HepG2 (cell line): ENCODE measurements around the gene MEX3D. TPM values are rescaled to one million over a fixed set of nuclear protein-coding genes. Genes with fewer than 3 reads are reported as not detected.

Source experiments
- ATAC-seq: fragments of 200-7000 bp; cut with Tn5 transposase; 3 replicates; pipeline ENCODE4 v1.9.1; 2020; ENCODE audit warnings: mild to moderate bottlenecking, moderate library complexity
- BruUV-seq: library from RNA; stranded (reverse); fragments of 400-500 nt; replicated peaks from 2 replicates; lab custom pipeline; 2021; lab: Mats Ljungman, UMichigan
- CTCF ChIA-PET: fragments of 300-600 bp; formaldehyde crosslinking; extraction: SDS; loops from one replicate; lab custom pipeline; 2021; ENCODE audit warnings: low total read pairs, inconsistent platforms, low intra/inter-chr PET ratio; lab: Yijun Ruan, JAX
- POLR2A ChIA-PET: fragments of 350-600 bp; sonication (Branson Sonifier 250); formaldehyde crosslinking; loops from one replicate; lab custom pipeline; 2020; ENCODE audit warnings: antibody characterized with exemption, inconsistent platforms; lab: Yijun Ruan, JAX
- DNase-seq: peaks from one replicate; pipeline ENCODE4 v3.0.0-alpha.2; 2015; ENCODE audit warnings: low spot score
- FAIRE-seq: peaks from 3 replicates; lab custom pipeline; 2011; peaks lifted over from hg19 to GRCh38; lab: Jason Lieb, UNC
- H2AFZ ChIP-seq: one replicate; pipeline ENCODE4 v1.6.1; 2011; ENCODE audit warnings: low read length, inconsistent platforms
- H3K27ac ChIP-seq: fragments of 300-600 bp; 3 replicates; pipeline ENCODE4 v1.8.0; 2011; ENCODE audit warnings: mixed run types, mild to moderate bottlenecking, mixed read lengths, low read length, inconsistent platforms; ENCODE audit not compliant: insufficient read depth; ENCODE audit errors: extremely low read length
- H3K27me3 ChIP-seq, 2 experiments: fragments of 200-600 bp in 1 of 2; 2 replicates in 1 of 2; 3 replicates in 1 of 2; pipeline versions ENCODE4 v1.6.0 to v1.8.0; 2011; ENCODE audit warnings: low read length in 2 of 2, mild to moderate bottlenecking in 2 of 2, moderate library complexity in 2 of 2, inconsistent platforms in 1 of 2; ENCODE audit not compliant: insufficient read depth in 2 of 2, control insufficient read depth in 1 of 2
- H3K36me3 ChIP-seq, 2 experiments: fragments of 200-600 bp in 1 of 2; replicated peaks in 1 of 2; 2 replicates in 1 of 2; 3 replicates in 1 of 2; pipeline versions ENCODE4 v1.5.1 to v1.8.0; 2011; ENCODE audit warnings: low read length in 2 of 2, inconsistent platforms in 1 of 2; ENCODE audit not compliant: insufficient read depth in 2 of 2, control insufficient read depth in 1 of 2
- H3K4me1 ChIP-seq: 2 replicates; pipeline ENCODE4 v1.5.1; 2012; ENCODE audit warnings: low read length, inconsistent platforms; ENCODE audit not compliant: insufficient read depth
- H3K4me2 ChIP-seq: 2 replicates; pipeline ENCODE4 v1.6.0; 2011; ENCODE audit warnings: low read depth, low read length, inconsistent platforms
- H3K4me3 ChIP-seq, 3 experiments: fragments of 200-600 bp in 1 of 3; sonication (generic), shearing (Covaris generic) in 1 of 3; replicated peaks in 1 of 3; 2 replicates each; pipeline ENCODE4 v1.5.1; 2011 to 2016; ENCODE audit warnings: low read length in 3 of 3, inconsistent platforms in 2 of 3, low read depth in 2 of 3, mild to moderate bottlenecking in 2 of 3, control low read depth in 1 of 3, mixed read lengths in 1 of 3; ENCODE audit not compliant: insufficient read depth in 1 of 3
- H3K79me2 ChIP-seq: one replicate; pipeline ENCODE4 v1.6.1; 2011; ENCODE audit warnings: low read length, inconsistent platforms; ENCODE audit not compliant: insufficient read depth
- H3K9ac ChIP-seq: 2 replicates; pipeline ENCODE4 v1.6.0; 2011; ENCODE audit warnings: mild to moderate bottlenecking, low read depth, low read length, inconsistent platforms; ENCODE audit not compliant: insufficient read depth
- H3K9me3 ChIP-seq: 2 replicates; pipeline ENCODE4 v1.5.1; 2012; ENCODE audit warnings: mild to moderate bottlenecking, low read length
- H4K20me1 ChIP-seq: 2 replicates; pipeline ENCODE4 v1.6.0; 2011; ENCODE audit warnings: inconsistent platforms, mild to moderate bottlenecking, low read length, moderate library complexity; ENCODE audit not compliant: insufficient read depth
- CREB3 ChIP-seq: sonication (generic); formaldehyde crosslinking; IDR thresholded peaks from 2 replicates; pipeline ENCODE4 v1.5.0; 2020; ENCODE audit warnings: missing genetic modification reagents
- KDM4B ChIP-seq: sonication (generic); formaldehyde crosslinking; IDR thresholded peaks from 2 replicates; pipeline ENCODE4 v1.4.0; 2020; ENCODE audit warnings: missing genetic modification reagents
- MEIS2 ChIP-seq: sonication (generic); formaldehyde crosslinking; IDR thresholded peaks from 2 replicates; pipeline ENCODE4 v1.9.0; 2021; ENCODE audit warnings: mild to moderate bottlenecking, missing genetic modification reagents
- MLLT10 ChIP-seq: sonication (generic); formaldehyde crosslinking; IDR thresholded peaks from 2 replicates; pipeline ENCODE4 v1.4.0; 2020; ENCODE audit warnings: missing genetic modification reagents
- PITX1 ChIP-seq: sonication (generic); formaldehyde crosslinking; IDR thresholded peaks from 2 replicates; pipeline ENCODE4 v1.5.1; 2020; ENCODE audit warnings: mild to moderate bottlenecking, missing genetic modification reagents
- REST ChIP-seq, 2 experiments: IDR thresholded peaks; 2 replicates each; pipeline ENCODE4 v1.6.1; 2011 to 2012; ENCODE audit warnings: low read length in 2 of 2, borderline replicate concordance in 1 of 2, low read depth in 1 of 2, mild to moderate bottlenecking in 1 of 2, moderate library complexity in 1 of 2
- ZBTB2 ChIP-seq: sonication (generic); formaldehyde crosslinking; IDR thresholded peaks from 2 replicates; pipeline ENCODE4 v1.8.0; 2022; ENCODE audit warnings: low read depth, missing genetic modification reagents
- ZFP62 ChIP-seq: sonication (generic); formaldehyde crosslinking; IDR thresholded peaks from 2 replicates; pipeline ENCODE4 v1.4.0; 2020; ENCODE audit warnings: missing genetic modification reagents
- ZNF678 ChIP-seq: sonication (generic); formaldehyde crosslinking; IDR thresholded peaks from 2 replicates; pipeline ENCODE4 v1.4.0; 2020; ENCODE audit warnings: mild to moderate bottlenecking, missing genetic modification reagents
- ZNF839 ChIP-seq: sonication (generic); formaldehyde crosslinking; IDR thresholded peaks from 2 replicates; pipeline ENCODE4 v1.4.0; 2020; ENCODE audit warnings: missing genetic modification reagents, mild to moderate bottlenecking, borderline replicate concordance
- WGBS: methylation state at CpG from one replicate; pipeline ENCODE4 v1.1.6; 2017; ENCODE audit warnings: low lambda C conversion rate; 5-methylcytosine and 5-hydroxymethylcytosine counted together
- in situ Hi-C: cut with HindIII; loops from 2 replicates; pipeline ENCODE4 v1.10.0; 2017; ENCODE audit warnings: low pct_unique_long_range_greater_than_20kb; ENCODE audit not compliant: extremely low pct_ligation_motif_present
- intact Hi-C: fragments of 100-400 bp; cut with micrococcal nuclease; formaldehyde crosslinking; loops from one replicate; pipeline ENCODE4 v1.10.0; 2022; ENCODE audit not compliant: unreplicated experiment
- polyA plus RNA-seq, 8 experiments: library from polyadenylated mRNA; depleted of rRNA in 3 of 8; stranded (reverse) in 7 of 8; unstranded in 1 of 8; fragments of >200 nt; fragmentation: Illumina TruSeq in 4 of 8; extraction: Trizol in 4 of 8; gene quantifications; 2 replicates each; pipeline versions ENCODE4 v1.2.1 to v1.2.3, GENCODE V29; 2011 to 2016; ENCODE audit warnings: low read depth in 4 of 8, missing spikeins in 1 of 8, mixed read lengths in 1 of 8; ENCODE audit not compliant: insufficient read depth in 1 of 8
- total RNA-seq, 5 experiments: library from RNA; depleted of rRNA; stranded (reverse); fragments of >200 nt; fragmentation: Illumina TruSeq; extraction: Trizol; gene quantifications; 2 replicates each; pipeline ENCODE4 v1.2.3, GENCODE V29; 2016; ENCODE audit warnings: low read depth in 1 of 5
- TF ChIP-seq, protein P1 (sequence below): sonication (generic); formaldehyde crosslinking; IDR thresholded peaks from 2 replicates; pipeline ENCODE4 v1.4.0; 2020; ENCODE audit warnings: mild to moderate bottlenecking, missing genetic modification reagents
- TF ChIP-seq, protein P2 (sequence below): sonication (generic); formaldehyde crosslinking; IDR thresholded peaks from 2 replicates; pipeline ENCODE4 v1.4.0; 2020; ENCODE audit warnings: missing genetic modification reagents

The MEX3D gene
- total and polyA plus RNA-seq, 2 of the 13 experiments (the other 11 are each of a cell fraction or from before 2014, with no cell fraction given) = 3.6 to 17.1 TPM

DNA sequence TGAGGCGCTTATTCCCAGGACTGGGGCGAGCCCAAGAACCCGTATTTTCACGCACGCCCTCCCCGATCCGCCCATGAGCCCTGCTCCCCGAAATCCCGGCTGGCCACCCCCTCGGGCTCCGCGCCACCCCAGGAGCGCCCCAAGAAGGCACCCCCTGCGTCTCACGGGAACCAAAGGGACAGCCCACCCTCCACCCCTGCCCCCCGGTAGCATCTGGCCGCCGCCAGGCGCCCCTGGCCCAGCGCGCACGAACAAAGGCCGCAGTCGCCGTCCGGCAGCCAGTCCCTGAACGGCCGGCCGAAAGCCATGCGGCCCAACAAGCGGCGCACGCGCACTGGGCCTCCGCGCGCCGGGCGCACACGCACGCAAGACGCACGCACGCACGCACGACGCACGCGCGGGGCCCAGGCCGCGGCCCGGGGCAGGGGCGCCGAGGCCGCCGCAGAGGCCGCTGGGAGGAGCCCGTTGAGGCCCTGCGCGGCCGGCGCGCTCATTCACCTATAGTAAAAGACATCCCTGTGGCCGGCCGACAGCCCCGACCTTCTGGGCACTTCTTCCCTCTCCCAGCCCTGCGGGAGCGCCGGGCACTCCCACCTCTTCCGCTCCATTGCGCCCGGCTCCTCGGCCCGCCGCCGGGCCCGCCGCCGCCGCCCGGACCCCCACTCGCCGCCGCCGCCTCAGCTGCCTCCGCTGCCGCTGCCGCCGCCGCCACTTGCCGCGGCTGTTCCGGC, 24.1 kb upstream of the MEX3D start:
- in situ Hi-C loops = no loop called here
- peak overlapping the region; percentile 99 for H3K27ac ChIP-seq
- ATAC-seq (peak; percentile 69), FAIRE-seq (no peak), DNase-seq (peak; percentile 78)
- BruUV-seq = no TSS peak
- CTCF ChIA-PET = no interaction called here
- POLR2A ChIA-PET = interaction anchor here (1.3 to 2.7 kb wide), 4 partner anchors 11 to 15 kb away, joined by 3 to 24 read pairs (median 22); partner anchors contain the start of gene UQCR11
- H3K9ac ChIP-seq = peak overlapping the region; percentile 100
- H2AFZ ChIP-seq = no peak overlapping the region
- H3K4me2 ChIP-seq = peak overlapping the region; percentile 95
- no peaks in the 10 kb centered on the region; a peak in 1 of 5 replicates for H3K27me3 ChIP-seq
- no peaks in the 10 kb centered on the region for H4K20me1 ChIP-seq
- H3K9me3 ChIP-seq = no peaks in the 10 kb centered on the region
- H3K4me1 ChIP-seq = peaks cover 48% of the 10 kb centered on the region
- intact Hi-C loops = loop anchor here (10.0 kb wide), 1 partner anchor 47 kb away; no protein-coding TSS in a partner anchor
- H3K79me2 ChIP-seq = peaks cover 35% of the 10 kb centered on the region
- peaks cover under 1 to 8% of the 10 kb centered on the region in 2 experiments; a peak in 4 of 5 replicates for H3K36me3 ChIP-seq
- H3K4me3 ChIP-seq = peak overlapping the region; percentile 72 to 90 (median 83)
- WGBS = no CpG with 5 or more reads among the region's 94 CpGs
- no peak for TF ChIP-seq PITX1 (CRISPR knock-in tag)
- peak; percentile 44; the same call in 1 of the 2 replicates for TF ChIP-seq ZNF839 (CRISPR knock-in tag)
- TF ChIP-seq, protein P1, sequence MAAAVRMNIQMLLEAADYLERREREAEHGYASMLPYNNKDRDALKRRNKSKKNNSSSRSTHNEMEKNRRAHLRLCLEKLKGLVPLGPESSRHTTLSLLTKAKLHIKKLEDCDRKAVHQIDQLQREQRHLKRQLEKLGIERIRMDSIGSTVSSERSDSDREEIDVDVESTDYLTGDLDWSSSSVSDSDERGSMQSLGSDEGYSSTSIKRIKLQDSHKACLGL (CRISPR knock-in tag) = peak; percentile 85
- TF ChIP-seq REST (IDR thresholded peaks at IDR 0.05; ENCODE audit: borderline replicate concordance in 1 of 2, low read depth in 1 of 2, low read length in 2 of 2) = no peak
- 0 out of 2 replicates have a peak, but pooled peaks have one; percentile 72 for TF ChIP-seq ZNF678 (CRISPR knock-in tag)
- peak; percentile 87 for TF ChIP-seq ZBTB2 (CRISPR knock-in tag)
- TF ChIP-seq MEIS2 = peak; percentile 86
- TF ChIP-seq KDM4B (CRISPR knock-in tag) = 0 out of 2 replicates have a peak, but pooled peaks have one; percentile 17
- peak; percentile 72; the same call in 1 of the 2 replicates for TF ChIP-seq CREB3 (CRISPR knock-in tag)
- no peak for TF ChIP-seq ZFP62 (CRISPR knock-in tag)
- TF ChIP-seq, protein P2, sequence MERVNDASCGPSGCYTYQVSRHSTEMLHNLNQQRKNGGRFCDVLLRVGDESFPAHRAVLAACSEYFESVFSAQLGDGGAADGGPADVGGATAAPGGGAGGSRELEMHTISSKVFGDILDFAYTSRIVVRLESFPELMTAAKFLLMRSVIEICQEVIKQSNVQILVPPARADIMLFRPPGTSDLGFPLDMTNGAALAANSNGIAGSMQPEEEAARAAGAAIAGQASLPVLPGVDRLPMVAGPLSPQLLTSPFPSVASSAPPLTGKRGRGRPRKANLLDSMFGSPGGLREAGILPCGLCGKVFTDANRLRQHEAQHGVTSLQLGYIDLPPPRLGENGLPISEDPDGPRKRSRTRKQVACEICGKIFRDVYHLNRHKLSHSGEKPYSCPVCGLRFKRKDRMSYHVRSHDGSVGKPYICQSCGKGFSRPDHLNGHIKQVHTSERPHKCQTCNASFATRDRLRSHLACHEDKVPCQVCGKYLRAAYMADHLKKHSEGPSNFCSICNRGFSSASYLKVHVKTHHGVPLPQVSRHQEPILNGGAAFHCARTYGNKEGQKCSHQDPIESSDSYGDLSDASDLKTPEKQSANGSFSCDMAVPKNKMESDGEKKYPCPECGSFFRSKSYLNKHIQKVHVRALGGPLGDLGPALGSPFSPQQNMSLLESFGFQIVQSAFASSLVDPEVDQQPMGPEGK (CRISPR knock-in tag) = no peak; the same call in 1 of the 2 replicates
- TF ChIP-seq MLLT10 (CRISPR knock-in tag) = no peak
